Stimulated activated CD4-positive, alpha-beta T cell treated with anti-CD3 and anti-CD28 coated beads, Interleukin-1b, Interleukin-23, amount 100 ng/mL, for 1 hour (primary cell): ENCODE results near the gene CPA5.

ENCODE experiments used
- DNase-seq, 2 donors: peaks; one replicate each; pipeline ENCODE4 v3.0.0-alpha.2; 2020; ENCODE audit warnings: low read depth in 2 of 2

The CPA5 gene

DNA sequence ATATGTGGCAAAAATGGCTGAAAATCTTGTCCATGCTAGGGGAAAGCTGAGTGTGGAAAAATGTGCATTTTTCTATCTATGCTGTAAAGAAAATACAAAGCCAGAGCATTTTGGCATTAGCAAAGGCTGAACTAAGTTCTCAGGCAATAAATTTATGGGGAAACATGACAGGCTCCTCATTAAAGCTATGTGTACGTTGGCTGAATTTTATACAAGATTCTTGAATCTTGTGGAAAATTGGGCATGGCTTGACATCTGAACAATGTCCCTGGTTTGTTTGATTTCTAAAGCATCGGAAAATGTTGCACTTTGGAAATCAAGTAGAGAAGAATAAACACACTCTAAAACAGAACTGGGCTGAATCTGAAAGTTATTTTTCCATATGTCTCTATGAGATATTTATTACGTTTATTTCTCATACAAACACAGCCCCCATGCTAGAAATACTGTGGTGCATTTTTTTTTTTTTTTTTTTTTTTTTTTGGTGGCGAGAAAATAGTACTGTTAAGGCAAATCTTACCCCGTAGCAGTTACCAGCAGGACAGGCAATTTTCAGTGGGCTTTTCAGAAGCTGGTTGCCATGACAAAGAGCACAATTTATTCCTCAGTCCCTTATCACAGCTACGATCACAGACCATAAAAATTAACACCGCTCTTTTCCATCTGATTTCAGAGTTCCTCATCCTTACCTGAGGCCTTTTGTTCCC, 52.6 kb downstream of the CPA5 start:
- no peak for DNase-seq

GRCh38 chr7:130397758-130398073, 53.1 kb downstream of the CPA5 start:
- no peak for DNase-seq

GRCh38 chr7:130398526-130399090, 54.0 kb downstream of the CPA5 start:
- no peak for DNase-seq

- no peak for DNase-seq
Observed at GRCh38 chr7:130400120-130400572, 55.5 kb downstream of the CPA5 start.

- no peak for DNase-seq
Observed at GRCh38 chr7:130401101-130401500, 56.5 kb downstream of the CPA5 start.

DNA sequence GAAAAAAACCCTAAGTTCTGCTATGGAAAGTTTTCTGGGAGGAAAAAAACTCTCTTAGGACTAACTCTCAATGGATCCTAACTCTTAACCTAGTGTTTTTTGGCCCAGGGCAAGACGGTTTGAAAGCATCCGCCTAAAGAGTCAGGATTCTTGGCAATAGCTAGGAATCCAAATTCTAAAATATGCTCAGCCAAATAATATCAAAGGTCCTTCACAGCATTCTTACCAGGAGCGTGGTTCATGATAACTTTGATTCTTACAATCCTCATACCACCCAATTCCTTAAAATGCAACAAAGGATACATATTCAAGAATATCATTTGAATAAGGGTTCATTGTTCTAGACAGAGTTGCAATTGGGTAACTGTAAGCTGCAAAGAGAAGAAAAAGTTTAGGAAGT, 57.0 kb downstream of the CPA5 start:
- DNase-seq: no peak

GRCh38 chr7:130405003-130405402, 60.4 kb downstream of the CPA5 start:
- no peak for DNase-seq

- no peak for DNase-seq
Observed at GRCh38 chr7:130409067-130409711, 64.6 kb downstream of the CPA5 start.

DNA sequence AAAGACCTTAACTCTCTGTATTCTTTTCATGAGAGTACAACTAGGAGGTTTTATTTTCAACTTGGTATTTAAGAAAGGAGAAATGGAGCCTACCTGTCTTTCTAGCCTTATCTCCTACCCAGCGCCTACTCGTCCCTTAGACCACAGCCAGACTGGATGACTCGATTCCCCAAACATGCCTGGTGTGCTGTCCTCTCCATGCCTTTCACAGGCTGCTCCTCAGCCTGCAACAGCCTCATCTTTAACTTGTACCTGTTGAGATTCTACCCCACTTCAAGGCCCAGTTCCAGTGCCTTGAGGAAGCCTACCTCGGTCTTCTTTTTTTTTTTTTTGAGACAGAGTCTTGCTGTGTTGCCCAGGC, 65.1 kb downstream of the CPA5 start:
- no peak for DNase-seq

DNA sequence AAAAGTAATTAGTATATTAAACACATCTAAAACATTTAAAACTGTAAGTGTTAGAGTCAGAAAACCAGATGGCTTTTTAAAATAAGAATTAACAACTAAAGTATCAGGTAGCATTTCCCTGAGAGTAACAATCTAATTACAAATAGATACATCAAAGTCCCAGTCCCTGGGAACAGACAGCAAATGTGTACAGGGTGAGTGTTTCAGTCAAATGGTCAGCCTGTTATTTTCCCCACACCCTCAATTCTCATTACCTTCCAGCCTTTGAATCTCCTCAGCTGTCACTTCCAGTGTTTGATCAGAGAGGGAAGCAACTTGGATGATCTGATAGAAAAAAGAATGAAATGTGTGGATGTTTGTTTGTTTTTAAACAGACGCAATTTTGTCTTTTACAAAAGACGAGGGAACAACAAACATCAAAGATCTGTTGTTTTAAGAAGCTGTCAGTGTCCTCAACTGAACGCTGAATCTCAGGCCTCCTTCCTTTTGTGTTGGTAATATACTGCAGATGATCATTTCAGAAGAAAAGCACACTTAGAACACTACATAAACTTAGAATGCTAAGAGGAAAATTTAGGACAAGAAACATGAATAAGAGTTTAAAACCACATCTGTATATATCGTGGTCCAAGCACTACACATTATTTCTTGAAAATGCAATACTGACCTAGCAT, 66.4 kb downstream of the CPA5 start:
- DNase-seq: no peak

DNA sequence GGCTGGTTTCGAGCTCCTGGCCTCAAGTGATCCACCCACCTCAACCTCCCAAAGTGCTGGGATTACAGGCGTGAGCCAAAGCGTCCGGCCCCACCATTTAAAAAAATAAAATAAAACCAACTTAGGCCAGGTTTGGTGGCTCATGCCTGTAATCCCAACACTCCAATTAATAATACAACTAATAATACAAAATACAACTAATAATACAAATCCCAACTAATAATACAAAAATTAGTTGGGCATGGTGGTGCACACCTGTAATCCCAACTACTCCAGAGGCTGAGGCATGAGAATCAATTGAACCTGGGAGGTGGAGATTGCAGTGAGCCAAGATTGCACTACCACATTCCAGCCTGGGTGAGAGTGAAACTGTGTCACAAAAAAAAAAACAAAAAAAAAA, 68.6 kb downstream of the CPA5 start:
- no peak for DNase-seq

GRCh38 chr7:130415006-130415405, 70.4 kb downstream of the CPA5 start:
- DNase-seq: no peak

DNA sequence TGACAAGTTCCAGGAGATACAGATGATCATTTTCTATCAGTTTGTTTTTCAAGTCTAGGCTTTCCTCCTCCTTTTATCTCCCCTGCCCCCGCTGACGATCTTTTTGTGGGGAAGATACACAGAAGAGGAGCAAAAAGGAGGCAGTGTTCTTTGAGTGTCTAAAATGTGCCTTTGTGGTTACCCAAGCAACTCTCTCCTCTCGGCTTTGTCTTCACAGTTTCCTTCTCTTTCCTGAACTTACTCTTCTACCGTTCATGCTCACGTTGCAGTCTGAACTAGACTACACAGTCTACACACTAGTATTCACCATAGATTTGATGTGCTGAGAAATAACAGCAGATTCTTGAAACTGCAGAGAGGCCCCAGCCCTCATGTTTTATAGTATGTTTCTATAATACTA, 72.6 kb downstream of the CPA5 start:
- DNase-seq: no peak

GRCh38 chr7:130418306-130418705, 73.7 kb downstream of the CPA5 start:
- DNase-seq: no peak
